ENCODE results near the gene RARS2. TPM values are rescaled to one million over a fixed set of nuclear protein-coding genes. Genes with fewer than 3 reads are reported as not detected.
A peak's percentile ranks its signal among the peaks of the same experiment; 100 is the strongest.

Gene RARS2
- total and polyA plus RNA-seq, 9 of the 15 experiments (the other 6 are each of a cell fraction or from before 2014, with no cell fraction given): 30.0 to 92.7 (median 43.4) TPM

GRCh38 chr6:87575423-87575822, 14.4 kb downstream of the RARS2 start:
- H3K9me3 ChIP-seq (replicated peaks; ENCODE audit: control insufficient read depth, insufficient read depth, low read depth, low read length): no peaks in the 10 kb centered on the region
- no peak for DNase-seq (ENCODE audit: extremely low read depth in 1 of 4, low spot score in 3 of 4)
- H3K36me3 ChIP-seq (ENCODE audit: control insufficient read depth, insufficient read depth, low read length): peaks cover 43% of the 10 kb centered on the region
- BruUV-seq (replicated peaks): no TSS peak
- TF ChIP-seq CBX1 (IDR thresholded peaks at IDR 0.05; ENCODE audit: low read depth): no peak
- TF ChIP-seq MAZ (CRISPR knock-in tag; conservative IDR thresholded peaks at IDR 0.05 in 1 of 2, IDR thresholded peaks at IDR 0.05 in 1 of 2): no peak
- TF ChIP-seq SOX6 (IDR thresholded peaks at IDR 0.05): no peak
- TF ChIP-seq RCOR1 (IDR thresholded peaks at IDR 0.05; ENCODE audit: borderline replicate concordance in 1 of 2, low read depth in 2 of 2, low read length in 2 of 2): no peak
- no peak for TF ChIP-seq MTA3 (IDR thresholded peaks at IDR 0.05; ENCODE audit: borderline replicate concordance)
- TF ChIP-seq ZNF140 (CRISPR knock-in tag; IDR thresholded peaks at IDR 0.05): no peak
- TF ChIP-seq HNRNPL (IDR thresholded peaks at IDR 0.05; ENCODE audit: low read depth, low read length): no peak
- TF ChIP-seq ZNF133 (CRISPR knock-in tag; IDR thresholded peaks at IDR 0.05): no peak
- no peak for TF ChIP-seq SREBF1 (IDR thresholded peaks at IDR 0.05; ENCODE audit: borderline replicate concordance, low read depth, low read length)
- no peak for TF ChIP-seq NR2C1 (IDR thresholded peaks at IDR 0.05)
- no peak for TF ChIP-seq NR2C1 (tag; IDR thresholded peaks at IDR 0.05)
- no peak for TF ChIP-seq NUFIP1 (IDR thresholded peaks at IDR 0.05; ENCODE audit: partially characterized antibody)
- no peak for TF ChIP-seq ATF2 (CRISPR knock-in tag; IDR thresholded peaks at IDR 0.05)
- TF ChIP-seq ZNF785 (CRISPR knock-in tag; IDR thresholded peaks at IDR 0.05): no peak
- TF ChIP-seq RBFOX2 (IDR thresholded peaks at IDR 0.05; ENCODE audit: low read depth, low read length): no peak
- no peak for TF ChIP-seq CHCHD3 (CRISPR knock-in tag; IDR thresholded peaks at IDR 0.05)
- TF ChIP-seq DPF2 (IDR thresholded peaks at IDR 0.05): no peak
- TF ChIP-seq STAG1 (CRISPR knock-in tag; IDR thresholded peaks at IDR 0.05; ENCODE audit: borderline replicate concordance): no peak
- H2AFZ ChIP-seq (ENCODE audit: low read depth, low read length): no peak overlapping the region
- no peaks in the 10 kb centered on the region for H3K27me3 ChIP-seq (ENCODE audit: control insufficient read depth in 2 of 2, insufficient read depth in 2 of 2, low read length in 2 of 2)
- H3K9me1 ChIP-seq (ENCODE audit: control insufficient read depth, insufficient read depth, low read length): no peaks in the 10 kb centered on the region
- H3K4me2 ChIP-seq (ENCODE audit: insufficient read depth, low read length): no peak overlapping the region
- ChIA-PET POLR2A (interaction anchor here (0.6 kb wide), 1 partner anchor 12 kb away, joined by 3 read pairs; no protein-coding TSS in a partner anchor), CTCF (ENCODE audit: low intra/inter-chr PET ratio) (no interaction called here)
- in situ Hi-C loops (cut with MboI) (no loop called here), intact Hi-C loops (cut with micrococcal nuclease) (no loop called here)
- no peaks in the 10 kb centered on the region; the same call in 1 of the 2 replicates for H4K20me1 ChIP-seq (replicated peaks; ENCODE audit: control insufficient read depth, insufficient read depth, low read length)
- H3K79me2 ChIP-seq (ENCODE audit: control insufficient read depth, insufficient read depth, low read length): peaks cover 82% of the 10 kb centered on the region
- H3K27ac ChIP-seq (ENCODE audit: extremely low read depth, low read depth, low read length): no peak overlapping the region
- FAIRE-seq: no peak
- H3K9ac ChIP-seq (ENCODE audit: insufficient read depth in 1 of 2, low read depth in 2 of 2, low read length in 2 of 2): no peak overlapping the region
- peak; percentile 14; the same call in 2 of the 3 replicates for ATAC-seq
- H3K4me3 ChIP-seq: no peak overlapping the region
- WGBS (ENCODE audit: insufficient coverage, low coverage, missing lambda C conversion rate): 65% methylated on average over 2 of the region's 2 CpGs
- peaks cover 0 to 7% of the 10 kb centered on the region in 2 experiments; a peak in 3 of 5 replicates for H3K4me1 ChIP-seq (replicated peaks in 1 of 2; ENCODE audit: control insufficient read depth in 2 of 2, insufficient read depth in 2 of 2, low read length in 2 of 2)

Data from K562 (cell line).